Neural cell (in vitro differentiated cells): ENCODE measurements around the gene RXFP4.

Experiments
- CTCF ChIP-seq: fragments of 450-650 bp; IDR thresholded peaks from 2 replicates; pipeline ENCODE4 v1.5.1; 2014; ENCODE audit warnings: antibody characterized with exemption, mild to moderate bottlenecking, moderate library complexity; ENCODE audit not compliant: poor library complexity, severe bottlenecking
- MXI1 ChIP-seq: fragments of 450-650 bp; conservative IDR thresholded peaks from 2 replicates; pipeline ENCODE4 v1.6.1; 2014; ENCODE audit warnings: antibody characterized with exemption, mild to moderate bottlenecking; ENCODE audit not compliant: poor library complexity, severe bottlenecking

GRCh38 chr1:155969377-155969791 is 27.9 kb downstream of the RXFP4 start:
- TF ChIP-seq CTCF = no peak
- no peak for TF ChIP-seq MXI1
